HCEC 1CT (cell line): ENCODE results near the gene OR10H5.

Source experiments
- DNase-seq: peaks from one replicate; pipeline ENCODE4 v3.0.0-alpha.2; 2017

OR10H5 gene

GRCh38 chr19:15850385-15850784, 62.9 kb downstream of the OR10H5 start:
- DNase-seq: no peak
